Suprapubic skin (tissue), 4 donors: ENCODE measurements around the gene PPIB. TPM values are rescaled to one million over a fixed set of nuclear protein-coding genes. Genes with fewer than 3 reads are reported as not detected.

ENCODE experiments used
- DNase-seq, 2 donors: peaks; one replicate each; pipeline ENCODE4 v3.0.0-alpha.2; 2019; ENCODE audit warnings: low spot score in 2 of 2
- H3K27ac ChIP-seq: fragments of 200-600 bp; sonication (generic); one replicate; pipeline ENCODE4 v1.5.1; 2019
- H3K27me3 ChIP-seq: fragments of 200-600 bp; sonication (generic); one replicate; pipeline ENCODE4 v1.5.1; 2019
- H3K36me3 ChIP-seq: fragments of 200-600 bp; sonication (generic); one replicate; pipeline ENCODE4 v1.5.1; 2019
- H3K4me1 ChIP-seq: fragments of 200-600 bp; sonication (generic); one replicate; pipeline ENCODE4 v1.5.1; 2019
- H3K4me3 ChIP-seq: fragments of 200-600 bp; sonication (generic); one replicate; pipeline ENCODE4 v1.5.1; 2019; ENCODE audit warnings: mild to moderate bottlenecking
- H3K9me3 ChIP-seq: fragments of 200-600 bp; sonication (generic); one replicate; pipeline ENCODE4 v1.5.1; 2019
- EP300 ChIP-seq: sonication (generic); formaldehyde crosslinking; IDR thresholded peaks from one replicate; pipeline ENCODE4 v1.6.1; 2017; ENCODE audit warnings: antibody characterized with exemption
- POLR2A ChIP-seq, 2 donors: fragments of 450-650 bp; IDR thresholded peaks; one replicate each; pipeline ENCODE4 v1.6.1; 2017; ENCODE audit warnings: antibody characterized with exemption in 2 of 2, mild to moderate bottlenecking in 2 of 2, moderate library complexity in 2 of 2
- POLR2AphosphoS5 ChIP-seq, 3 donors: sonication (generic); formaldehyde crosslinking; IDR thresholded peaks; one replicate each; pipeline ENCODE4 v1.6.1; 2017; ENCODE audit warnings: antibody characterized with exemption in 3 of 3
- WGBS: methylation state at CpG from one replicate; pipeline ENCODE4 v1.1.5; 2018; 5-methylcytosine and 5-hydroxymethylcytosine counted together
- total RNA-seq, 4 donors: library from RNA; depleted of rRNA; stranded (reverse); fragments of >200 nt; gene quantifications; one replicate each; pipeline ENCODE4 v1.1.0, GENCODE V29; 2016
- TF ChIP-seq, protein P1 (sequence below), 2 donors: fragments of 200-600 bp in 1 of 2; fragments of 450-650 bp in 1 of 2; sonication (generic) in 1 of 2; IDR thresholded peaks; one replicate each; pipeline ENCODE4 v1.5.1; 2016 to 2019; ENCODE audit warnings: antibody characterized with exemption in 2 of 2, mild to moderate bottlenecking in 1 of 2, moderate library complexity in 1 of 2

The PPIB gene
- total RNA-seq, 4 donors from 2014 or later, result 124 to 248 (median 180) TPM

DNA sequence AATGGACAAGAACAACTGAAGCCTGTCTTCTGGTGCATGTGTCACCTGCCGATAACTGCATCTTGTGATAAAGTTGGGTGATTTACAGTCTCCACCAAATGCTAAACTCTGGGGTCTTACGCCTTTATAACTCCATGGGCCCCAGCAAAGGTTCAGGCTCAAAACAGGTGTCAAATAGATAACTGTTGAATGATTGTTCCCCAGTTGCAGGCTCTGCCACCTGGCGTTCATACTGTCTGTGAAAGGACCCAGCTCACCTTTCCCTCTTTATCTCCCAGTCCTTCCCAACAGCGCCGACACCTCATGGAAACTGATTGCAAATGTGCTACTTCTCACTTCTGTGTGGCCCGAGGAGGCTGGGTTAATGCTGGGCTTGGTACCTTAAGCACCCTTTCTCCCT is 19.5 kb downstream of the PPIB start:
- Histone ChIP-seq H3K9me3 (no peaks in the 10 kb centered on the region), H3K27ac (no peak overlapping the region), H3K4me1 (no peaks in the 10 kb centered on the region), H3K27me3 (no peaks in the 10 kb centered on the region), H3K36me3 (peaks cover 32% of the 10 kb centered on the region), H3K4me3 (no peak overlapping the region)
- no peak for TF ChIP-seq EP300
- no peak for TF ChIP-seq POLR2A (IDR thresholded peaks at IDR 0.05)
- TF ChIP-seq POLR2AphosphoS5 (IDR thresholded peaks at IDR 0.05), result no peak
- TF ChIP-seq, protein P1, sequence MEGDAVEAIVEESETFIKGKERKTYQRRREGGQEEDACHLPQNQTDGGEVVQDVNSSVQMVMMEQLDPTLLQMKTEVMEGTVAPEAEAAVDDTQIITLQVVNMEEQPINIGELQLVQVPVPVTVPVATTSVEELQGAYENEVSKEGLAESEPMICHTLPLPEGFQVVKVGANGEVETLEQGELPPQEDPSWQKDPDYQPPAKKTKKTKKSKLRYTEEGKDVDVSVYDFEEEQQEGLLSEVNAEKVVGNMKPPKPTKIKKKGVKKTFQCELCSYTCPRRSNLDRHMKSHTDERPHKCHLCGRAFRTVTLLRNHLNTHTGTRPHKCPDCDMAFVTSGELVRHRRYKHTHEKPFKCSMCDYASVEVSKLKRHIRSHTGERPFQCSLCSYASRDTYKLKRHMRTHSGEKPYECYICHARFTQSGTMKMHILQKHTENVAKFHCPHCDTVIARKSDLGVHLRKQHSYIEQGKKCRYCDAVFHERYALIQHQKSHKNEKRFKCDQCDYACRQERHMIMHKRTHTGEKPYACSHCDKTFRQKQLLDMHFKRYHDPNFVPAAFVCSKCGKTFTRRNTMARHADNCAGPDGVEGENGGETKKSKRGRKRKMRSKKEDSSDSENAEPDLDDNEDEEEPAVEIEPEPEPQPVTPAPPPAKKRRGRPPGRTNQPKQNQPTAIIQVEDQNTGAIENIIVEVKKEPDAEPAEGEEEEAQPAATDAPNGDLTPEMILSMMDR (IDR thresholded peaks at IDR 0.05), result no peak
- 97% methylated on average over 6 of the region's 6 CpGs for WGBS
- DNase-seq, result no peak

DNA sequence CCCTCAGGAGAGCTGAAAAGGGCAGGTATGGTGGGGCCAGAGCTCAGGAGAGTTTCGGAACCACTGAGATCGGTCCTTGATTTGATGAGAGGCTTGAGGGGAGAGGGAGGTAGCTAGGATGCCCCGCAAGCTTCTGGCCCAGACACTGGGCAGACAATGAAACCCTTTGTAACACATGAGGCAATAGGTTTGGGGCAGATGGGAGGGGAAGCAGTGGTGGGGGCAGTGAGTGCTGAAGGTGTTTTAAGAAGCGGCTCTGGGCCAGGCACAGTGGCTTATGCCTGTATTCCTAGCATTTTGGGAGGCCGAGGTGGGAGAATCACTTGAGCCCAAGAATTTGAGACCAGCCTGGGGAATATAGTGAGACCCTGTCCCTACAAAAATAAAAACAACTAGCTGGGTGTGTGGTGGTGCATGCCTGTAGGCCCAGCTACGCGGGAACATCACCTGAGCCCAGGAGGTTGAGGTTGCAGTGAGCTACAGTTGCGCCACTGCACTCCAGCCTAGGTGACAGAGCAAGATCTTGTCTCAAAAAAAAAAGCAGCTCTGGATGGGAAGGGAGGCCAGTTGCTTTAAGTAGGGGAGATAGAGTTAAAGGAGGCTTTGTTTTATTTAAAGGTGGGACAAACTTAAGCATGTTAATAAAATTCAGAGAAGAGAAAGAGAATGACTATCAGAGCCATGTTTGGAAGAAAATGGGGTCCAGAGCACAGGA is 20.9 kb downstream of the PPIB start:
- Histone ChIP-seq H3K36me3 (peaks cover 45% of the 10 kb centered on the region), H3K27me3 (no peaks in the 10 kb centered on the region), H3K4me1 (no peaks in the 10 kb centered on the region), H3K9me3 (no peaks in the 10 kb centered on the region), H3K4me3 (no peak overlapping the region), H3K27ac (no peak overlapping the region)
- TF ChIP-seq EP300, result no peak
- TF ChIP-seq POLR2A (IDR thresholded peaks at IDR 0.05), result no peak
- TF ChIP-seq POLR2AphosphoS5 (IDR thresholded peaks at IDR 0.05), result no peak
- TF ChIP-seq, protein P1 (IDR thresholded peaks at IDR 0.05), result no peak
- 81% methylated on average over 8 of the region's 8 CpGs for WGBS
- no peak for DNase-seq

DNA sequence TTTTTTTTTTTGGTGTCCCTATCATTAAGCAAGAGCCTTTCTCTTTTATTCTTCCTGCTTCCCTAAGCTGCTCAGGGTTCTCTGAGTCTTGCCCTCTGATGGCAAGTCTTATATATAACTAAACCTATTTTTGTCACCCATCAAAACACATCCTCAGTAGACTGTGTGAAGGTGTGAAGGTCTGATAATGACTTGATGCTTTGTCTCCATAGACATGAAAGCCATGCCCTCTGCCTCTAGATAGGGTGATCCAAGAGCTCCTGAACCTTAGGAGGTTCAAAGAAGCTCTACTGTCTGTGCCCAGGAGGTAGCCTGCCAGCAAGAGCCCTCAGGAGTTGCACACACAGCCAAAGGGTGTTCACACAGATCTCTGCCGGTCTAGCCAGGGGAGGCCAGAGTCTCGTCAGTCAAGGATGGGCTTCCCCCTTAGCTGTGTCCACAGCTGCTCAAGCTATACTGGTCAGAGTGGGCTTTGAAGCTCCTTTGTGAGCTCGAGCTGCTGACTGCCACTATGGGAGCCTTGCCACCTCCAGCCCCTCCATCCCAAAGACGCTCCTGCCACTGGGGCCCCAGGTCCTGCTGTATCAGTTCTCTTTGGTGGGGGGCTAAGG is 24.4 kb downstream of the PPIB start:
- H3K4me1 ChIP-seq, result no peaks in the 10 kb centered on the region
- H3K9me3 ChIP-seq, result no peaks in the 10 kb centered on the region
- no peak for TF ChIP-seq POLR2AphosphoS5 (IDR thresholded peaks at IDR 0.05)
- peaks cover 67% of the 10 kb centered on the region for H3K36me3 ChIP-seq
- DNase-seq, result no peak
- no peaks in the 10 kb centered on the region for H3K27me3 ChIP-seq
- no peak overlapping the region for H3K4me3 ChIP-seq
- no peak overlapping the region for H3K27ac ChIP-seq
- 90% methylated on average over 4 of the region's 4 CpGs for WGBS

DNA sequence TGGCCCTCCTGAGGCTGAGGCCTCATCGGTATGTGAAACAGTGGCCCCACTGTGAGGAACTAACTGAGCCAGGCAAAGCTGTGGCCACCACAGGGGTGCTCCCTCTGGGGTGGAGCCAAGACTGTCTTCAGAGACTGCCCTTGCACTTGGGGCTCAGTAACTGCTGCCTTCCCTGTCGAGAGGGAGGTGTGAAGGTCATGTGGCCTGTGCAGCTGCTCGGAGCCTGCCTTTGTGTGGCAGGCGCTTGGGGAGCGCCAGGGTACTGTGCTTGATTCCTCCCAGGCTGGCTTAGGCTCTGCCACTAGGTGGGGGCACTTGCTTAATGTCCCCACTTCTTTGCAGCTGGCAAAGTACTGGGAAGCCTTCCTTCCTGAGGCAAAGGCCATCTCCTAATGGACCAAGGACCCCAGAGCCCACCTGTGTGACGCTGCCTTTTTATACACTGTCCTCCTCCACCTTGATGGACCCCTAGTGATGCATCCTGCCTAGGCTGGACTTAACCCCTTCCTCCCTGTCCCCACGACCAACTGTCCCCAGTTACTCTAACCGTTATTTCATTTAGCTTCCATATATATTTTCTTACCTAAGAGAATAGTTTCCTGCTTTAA is 25.5 kb downstream of the PPIB start:
- Histone ChIP-seq H3K27ac (no peak overlapping the region), H3K9me3 (no peaks in the 10 kb centered on the region), H3K27me3 (no peaks in the 10 kb centered on the region), H3K4me1 (no peaks in the 10 kb centered on the region), H3K4me3 (no peak overlapping the region), H3K36me3 (peaks cover 71% of the 10 kb centered on the region)
- DNase-seq, result no peak
- 75% methylated on average over 7 of the region's 8 CpGs for WGBS
- no peak for TF ChIP-seq POLR2A (IDR thresholded peaks at IDR 0.05)
- TF ChIP-seq POLR2AphosphoS5 (IDR thresholded peaks at IDR 0.05), result no peak
- no peak for TF ChIP-seq EP300
- TF ChIP-seq, protein P1 (IDR thresholded peaks at IDR 0.05), result no peak

DNA sequence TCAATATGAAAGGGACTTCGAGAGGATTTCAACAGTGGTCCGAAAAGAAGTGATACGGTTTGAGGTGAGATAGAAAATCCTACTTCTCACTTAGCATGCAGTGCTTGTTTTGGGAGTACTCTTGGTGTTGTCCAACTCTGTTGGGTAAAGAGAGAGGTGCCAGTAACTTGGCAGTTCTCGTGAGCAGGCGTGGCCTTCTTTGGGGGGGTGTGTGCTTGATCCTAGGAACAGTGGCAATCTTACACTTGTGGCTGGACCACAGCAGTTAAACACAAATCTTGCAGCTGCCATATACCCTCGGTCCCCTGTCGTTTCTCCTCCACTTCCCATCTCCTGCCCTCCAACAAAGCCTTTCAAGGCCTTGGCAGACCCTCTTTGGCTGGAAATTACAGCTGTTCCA is 26.5 kb downstream of the PPIB start:
- Histone ChIP-seq H3K27ac (no peak overlapping the region), H3K4me1 (no peaks in the 10 kb centered on the region), H3K9me3 (no peaks in the 10 kb centered on the region), H3K27me3 (no peaks in the 10 kb centered on the region), H3K36me3 (peaks cover 76% of the 10 kb centered on the region), H3K4me3 (no peak overlapping the region)
- TF ChIP-seq, protein P1 (IDR thresholded peaks at IDR 0.05), result no peak
- no peak for TF ChIP-seq EP300
- no peak for TF ChIP-seq POLR2AphosphoS5 (IDR thresholded peaks at IDR 0.05)
- TF ChIP-seq POLR2A (IDR thresholded peaks at IDR 0.05), result no peak
- DNase-seq, result no peak
- 94% methylated on average over 7 of the region's 7 CpGs for WGBS
